ENCODE results near the gene NXN. TPM values are rescaled to one million over a fixed set of nuclear protein-coding genes. Genes with fewer than 3 reads are reported as not detected.

The NXN gene
- total RNA-seq, 4 donors from 2014 or later = 18.9 to 47.2 (median 33.4) TPM

DNA sequence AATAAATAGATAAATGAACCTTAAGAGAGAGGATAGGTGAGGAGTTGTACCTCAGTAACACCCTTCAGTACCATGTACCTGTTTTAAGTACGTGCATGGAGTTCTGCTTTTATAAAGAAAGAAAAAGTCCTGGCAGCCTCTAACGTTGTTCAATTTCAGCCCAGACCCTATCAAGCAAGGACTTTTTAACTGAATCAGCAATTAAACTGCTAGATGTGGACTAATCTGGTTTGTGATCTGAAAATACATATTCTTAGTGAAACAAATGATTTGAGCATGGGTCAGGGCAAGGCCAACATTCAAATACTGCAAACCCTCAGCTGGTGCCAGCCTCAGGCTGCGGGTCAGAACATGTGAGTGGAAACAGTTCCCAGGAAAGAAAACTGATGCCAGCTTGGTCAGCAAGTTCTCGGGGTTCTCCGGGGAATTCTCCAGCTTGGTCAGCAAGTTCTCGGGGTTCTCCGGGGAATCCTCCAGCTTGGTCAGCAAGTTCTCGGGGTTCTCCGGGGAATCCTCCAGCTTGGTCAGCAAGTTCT, 112.9 kb downstream of the NXN start:
- Histone ChIP-seq H3K9me3 (no peaks in the 10 kb centered on the region), H3K4me3 (no peak overlapping the region), H3K36me3 (no peaks in the 10 kb centered on the region), H3K27ac (no peak overlapping the region), H3K4me1 (peaks cover 56% of the 10 kb centered on the region), H3K27me3 (no peaks in the 10 kb centered on the region)
- TF ChIP-seq POLR2AphosphoS5 (IDR thresholded peaks at IDR 0.05) (no peak), EP300 (IDR thresholded peaks at IDR 0.05) (no peak), CTCF (IDR thresholded peaks at IDR 0.05) (no peak), POLR2A (IDR thresholded peaks at IDR 0.05) (no peak)
- no peak for DNase-seq (ENCODE audit: low spot score in 2 of 2)
- 68% methylated on average over 8 of the region's 9 CpGs for WGBS

- no peaks in the 10 kb centered on the region for H3K9me3 ChIP-seq
- peaks cover 49% of the 10 kb centered on the region for H3K4me1 ChIP-seq
- no peak overlapping the region for H3K27ac ChIP-seq
- no peak for DNase-seq (ENCODE audit: low spot score in 2 of 2)
- WGBS = 31% methylated on average over 8 of the region's 8 CpGs
- TF ChIP-seq EP300 (IDR thresholded peaks at IDR 0.05) (no peak), POLR2A (IDR thresholded peaks at IDR 0.05) (no peak), POLR2AphosphoS5 (IDR thresholded peaks at IDR 0.05) (no peak), CTCF (IDR thresholded peaks at IDR 0.05) (no peak)
- H3K4me3 ChIP-seq = no peak overlapping the region
- H3K36me3 ChIP-seq = no peaks in the 10 kb centered on the region
- no peaks in the 10 kb centered on the region for H3K27me3 ChIP-seq
Observed at GRCh38 chr17:864315-864714, 115.3 kb downstream of the NXN start.

- Histone ChIP-seq H3K4me3 (no peak overlapping the region), H3K9me3 (no peaks in the 10 kb centered on the region), H3K27me3 (no peaks in the 10 kb centered on the region), H3K36me3 (no peaks in the 10 kb centered on the region), H3K27ac (no peak overlapping the region), H3K4me1 (peaks cover 49% of the 10 kb centered on the region)
- TF ChIP-seq POLR2AphosphoS5 (IDR thresholded peaks at IDR 0.05) = no peak
- no peak for TF ChIP-seq EP300 (IDR thresholded peaks at IDR 0.05)
- TF ChIP-seq POLR2A (IDR thresholded peaks at IDR 0.05) = no peak
- no peak for TF ChIP-seq CTCF (IDR thresholded peaks at IDR 0.05)
- WGBS = 87% methylated on average over 23 of the region's 23 CpGs
- DNase-seq (ENCODE audit: low spot score in 2 of 2) = no peak
Observed at GRCh38 chr17:863880-864279, 115.7 kb downstream of the NXN start.

GRCh38 chr17:862582-862981, 117.0 kb downstream of the NXN start:
- Histone ChIP-seq H3K9me3 (no peaks in the 10 kb centered on the region), H3K4me1 (peaks cover 43% of the 10 kb centered on the region), H3K4me3 (no peak overlapping the region), H3K36me3 (no peaks in the 10 kb centered on the region), H3K27ac (no peak overlapping the region), H3K27me3 (no peaks in the 10 kb centered on the region)
- TF ChIP-seq CTCF (IDR thresholded peaks at IDR 0.05) (no peak), EP300 (IDR thresholded peaks at IDR 0.05) (no peak), POLR2A (IDR thresholded peaks at IDR 0.05) (no peak), POLR2AphosphoS5 (IDR thresholded peaks at IDR 0.05) (no peak)
- no peak for DNase-seq (ENCODE audit: low spot score in 2 of 2)
- WGBS = 85% methylated on average over 7 of the region's 7 CpGs

GRCh38 chr17:861364-861763, 118.2 kb downstream of the NXN start:
- Histone ChIP-seq H3K36me3 (no peaks in the 10 kb centered on the region), H3K27me3 (no peaks in the 10 kb centered on the region), H3K4me3 (no peak overlapping the region), H3K27ac (no peak overlapping the region), H3K4me1 (peaks cover 36% of the 10 kb centered on the region), H3K9me3 (no peaks in the 10 kb centered on the region)
- no peak for TF ChIP-seq CTCF (IDR thresholded peaks at IDR 0.05)
- TF ChIP-seq POLR2A (IDR thresholded peaks at IDR 0.05) = no peak
- TF ChIP-seq POLR2AphosphoS5 (IDR thresholded peaks at IDR 0.05) = no peak
- TF ChIP-seq EP300 (IDR thresholded peaks at IDR 0.05) = no peak
- WGBS = 80% methylated on average over 9 of the region's 9 CpGs
- no peak for DNase-seq (ENCODE audit: low spot score in 2 of 2)
